ENCODE measurements around the gene PSMD13.

Gene PSMD13

DNA sequence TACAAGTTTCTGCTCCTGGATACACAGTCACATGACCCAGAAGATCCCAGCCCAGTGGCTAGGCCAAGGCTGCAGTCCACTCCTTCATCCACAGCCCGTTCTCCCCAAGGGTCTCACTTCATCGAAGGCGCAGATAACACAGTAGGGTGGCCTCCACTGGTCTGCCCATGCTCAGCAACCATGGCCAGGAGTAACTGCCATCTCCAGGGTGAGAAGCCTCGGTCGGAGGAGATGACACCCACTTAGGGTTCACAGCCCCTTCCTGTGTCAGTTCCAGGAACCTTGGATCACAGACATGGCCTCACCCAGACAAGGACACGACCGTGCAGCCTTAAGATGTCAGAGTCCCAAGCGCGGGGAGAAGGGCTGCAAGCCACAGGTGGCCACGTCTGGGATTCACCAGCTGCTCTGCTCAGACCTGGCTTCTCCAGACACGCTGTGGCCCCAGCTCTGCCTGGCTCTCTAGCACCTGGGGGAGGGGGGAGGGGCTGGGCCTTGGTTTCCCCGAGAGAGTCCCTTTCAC is 32.1 kb upstream of the PSMD13 start:
- DNase-seq (ENCODE audit: low read depth) = no peak

GRCh38 chr11:205221-206001 is 31.4 kb upstream of the PSMD13 start:
- DNase-seq (ENCODE audit: low read depth) = no peak

DNA sequence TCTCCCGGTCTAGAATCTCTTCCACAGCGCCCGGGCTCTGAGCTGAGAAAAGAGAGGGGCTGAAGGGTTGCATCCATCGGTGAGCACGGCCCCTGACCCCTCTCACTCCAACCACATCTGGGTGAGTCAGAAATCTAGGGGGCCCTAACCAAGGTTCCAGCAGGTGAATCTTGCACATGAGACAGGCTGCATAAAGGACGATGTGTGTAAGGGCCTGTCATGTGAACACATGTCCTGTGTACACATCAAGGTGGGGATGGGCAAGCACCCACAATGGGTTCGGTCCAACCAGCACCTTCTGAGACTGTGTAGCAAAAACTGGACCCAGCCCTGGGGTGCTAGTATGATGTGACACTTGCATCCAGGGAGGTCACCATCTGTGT is 30.8 kb upstream of the PSMD13 start:
- DNase-seq (ENCODE audit: low read depth) = no peak

GRCh38 chr11:206526-207207 is 30.1 kb upstream of the PSMD13 start:
- no peak for DNase-seq (ENCODE audit: low read depth)

DNA sequence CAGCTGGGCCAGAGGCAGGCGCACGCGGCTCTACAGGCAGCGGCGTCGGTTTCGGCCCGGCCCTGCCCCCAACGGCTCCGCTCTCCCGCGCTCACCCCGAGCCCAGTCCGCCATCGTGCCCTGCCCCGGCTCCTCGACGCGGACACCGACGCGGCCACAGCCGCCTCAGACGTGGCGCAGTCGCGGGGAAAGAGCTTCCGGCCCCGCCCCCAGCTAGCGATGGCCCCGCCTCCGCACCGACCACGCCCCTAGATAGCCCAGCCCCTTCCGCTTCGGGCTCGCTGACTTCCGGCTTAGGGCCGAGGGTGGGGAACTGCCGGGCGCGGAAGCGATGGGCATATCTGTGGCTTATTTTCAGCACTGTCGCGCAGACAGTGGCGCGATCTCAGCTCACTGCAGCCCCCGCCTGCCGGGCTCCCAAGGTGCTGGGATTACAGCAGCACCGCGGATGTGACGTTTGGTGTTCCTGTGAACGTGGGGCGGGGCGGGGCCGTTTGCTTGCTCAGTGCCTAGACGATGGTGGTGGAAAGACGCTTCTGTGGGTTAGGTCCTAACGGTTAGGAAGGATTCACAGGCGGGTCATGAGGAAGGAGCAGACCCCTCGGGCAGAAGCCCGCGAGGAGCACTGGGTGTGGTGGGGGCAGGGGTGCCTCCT is 29.4 kb upstream of the PSMD13 start, which contains the start of the genes BET1L and RIC8A:
Gene BET1L (minus strand): TSS at position 192 of the 655 bp plus-strand sequence. CDS start 78 bp downstream, at position 114.
Gene RIC8A (plus strand): TSS at position 501 of the 655 bp plus-strand sequence. CDS start 1,147 bp downstream, outside the sequence.
- peak; percentile 96 for DNase-seq (ENCODE audit: low read depth)

DNA sequence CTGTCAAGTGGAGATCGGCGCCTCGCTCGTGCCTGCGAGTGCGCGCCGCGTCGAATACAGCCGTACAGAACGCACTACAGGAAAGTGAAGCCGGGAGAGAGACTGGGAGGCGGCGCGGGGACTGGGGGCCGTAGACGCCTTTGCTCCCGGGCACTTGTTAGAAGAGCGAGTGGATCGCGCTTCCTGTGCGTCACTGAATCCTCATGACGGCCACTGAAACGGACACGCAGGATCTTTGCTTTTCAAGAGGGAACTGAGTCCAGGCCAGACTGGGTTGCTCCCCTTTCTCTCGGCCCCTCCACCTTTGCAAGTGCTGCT is 29.0 kb upstream of the PSMD13 start:
- no peak for DNase-seq (ENCODE audit: low read depth)

GRCh38 chr11:208181-208916 is 28.4 kb upstream of the PSMD13 start:
- no peak for DNase-seq (ENCODE audit: low read depth)

DNA sequence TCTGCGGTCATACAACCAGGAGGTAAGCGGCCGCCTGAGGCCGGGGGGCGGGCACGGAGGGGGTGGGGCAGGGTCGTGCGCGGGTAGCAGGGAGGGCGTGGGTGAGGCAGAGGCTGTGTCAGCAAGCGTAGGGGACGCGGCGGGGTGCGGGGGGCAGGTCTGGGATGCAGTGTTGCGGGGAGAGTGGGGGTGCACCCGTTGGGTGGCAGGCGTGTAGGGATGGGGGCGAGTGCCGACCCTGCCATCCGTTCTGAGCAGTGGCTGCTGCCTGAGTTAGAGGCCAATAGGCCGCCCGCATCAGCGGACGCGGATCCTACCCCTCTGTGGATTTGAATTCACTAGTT is 27.9 kb upstream of the PSMD13 start:
- no peak for DNase-seq (ENCODE audit: low read depth)

DNA sequence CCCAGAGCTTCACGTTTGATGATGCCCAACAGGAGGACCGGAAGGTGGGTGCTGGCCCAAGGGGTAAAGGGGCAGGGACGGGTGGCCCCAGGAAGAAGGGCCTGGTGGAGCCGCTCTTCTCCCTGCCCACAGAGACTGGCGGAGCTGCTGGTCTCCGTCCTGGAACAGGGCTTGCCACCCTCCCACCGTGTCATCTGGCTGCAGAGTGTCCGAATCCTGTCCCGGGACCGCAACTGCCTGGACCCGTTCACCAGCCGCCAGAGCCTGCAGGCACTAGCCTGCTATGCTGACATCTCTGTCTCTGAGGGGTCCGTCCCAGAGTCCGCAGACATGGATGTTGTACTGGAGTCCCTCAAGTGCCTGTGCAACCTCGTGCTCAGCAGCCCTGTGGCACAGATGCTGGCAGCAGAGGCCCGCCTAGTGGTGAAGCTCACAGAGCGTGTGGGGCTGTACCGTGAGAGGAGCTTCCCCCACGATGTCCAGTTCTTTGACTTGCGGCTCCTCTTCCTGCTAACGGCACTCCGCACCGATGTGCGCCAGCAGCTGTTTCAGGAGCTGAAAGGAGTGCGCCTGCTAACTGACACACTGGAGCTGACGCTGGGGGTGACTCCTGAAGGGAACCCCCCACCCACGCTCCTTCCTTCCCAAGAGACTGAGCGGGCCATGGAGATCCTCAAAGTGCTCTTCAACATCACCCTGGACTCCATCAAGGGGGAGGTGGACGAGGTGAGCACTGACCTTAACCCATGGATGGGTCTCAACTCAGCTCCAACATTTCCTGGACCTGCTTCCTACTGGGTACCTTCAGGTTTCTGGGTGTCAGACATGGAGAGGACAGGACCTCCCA is 27.3 kb upstream of the PSMD13 start:
- no peak for DNase-seq (ENCODE audit: low read depth)

GRCh38 chr11:210122-210802 is 26.5 kb upstream of the PSMD13 start:
- no peak for DNase-seq (ENCODE audit: low read depth)

- no peak for DNase-seq (ENCODE audit: low read depth)
Observed at GRCh38 chr11:210803-211180, 26.0 kb upstream of the PSMD13 start.

DNA sequence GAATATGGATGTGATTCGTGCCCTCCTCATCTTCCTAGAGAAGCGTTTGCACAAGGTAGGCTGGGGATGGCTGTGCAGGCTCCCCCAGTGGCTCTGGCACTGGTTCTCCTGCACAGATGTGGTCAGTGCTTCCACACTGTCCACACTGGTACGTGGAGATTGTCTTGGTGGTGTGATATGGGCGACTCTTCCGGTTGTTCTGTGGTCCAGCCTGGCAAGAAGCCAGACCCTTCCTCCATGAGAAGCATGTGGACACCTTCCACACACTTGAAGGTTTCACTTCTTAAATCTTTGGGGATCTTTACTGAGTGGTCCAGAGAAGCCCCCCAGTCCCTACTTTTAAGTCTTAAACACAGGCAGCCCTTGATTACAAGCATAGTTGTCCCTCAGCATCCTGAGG is 25.5 kb upstream of the PSMD13 start:
- DNase-seq (ENCODE audit: low read depth) = no peak

GRCh38 chr11:211741-212140 is 25.0 kb upstream of the PSMD13 start:
- no peak for DNase-seq (ENCODE audit: low read depth)

DNA sequence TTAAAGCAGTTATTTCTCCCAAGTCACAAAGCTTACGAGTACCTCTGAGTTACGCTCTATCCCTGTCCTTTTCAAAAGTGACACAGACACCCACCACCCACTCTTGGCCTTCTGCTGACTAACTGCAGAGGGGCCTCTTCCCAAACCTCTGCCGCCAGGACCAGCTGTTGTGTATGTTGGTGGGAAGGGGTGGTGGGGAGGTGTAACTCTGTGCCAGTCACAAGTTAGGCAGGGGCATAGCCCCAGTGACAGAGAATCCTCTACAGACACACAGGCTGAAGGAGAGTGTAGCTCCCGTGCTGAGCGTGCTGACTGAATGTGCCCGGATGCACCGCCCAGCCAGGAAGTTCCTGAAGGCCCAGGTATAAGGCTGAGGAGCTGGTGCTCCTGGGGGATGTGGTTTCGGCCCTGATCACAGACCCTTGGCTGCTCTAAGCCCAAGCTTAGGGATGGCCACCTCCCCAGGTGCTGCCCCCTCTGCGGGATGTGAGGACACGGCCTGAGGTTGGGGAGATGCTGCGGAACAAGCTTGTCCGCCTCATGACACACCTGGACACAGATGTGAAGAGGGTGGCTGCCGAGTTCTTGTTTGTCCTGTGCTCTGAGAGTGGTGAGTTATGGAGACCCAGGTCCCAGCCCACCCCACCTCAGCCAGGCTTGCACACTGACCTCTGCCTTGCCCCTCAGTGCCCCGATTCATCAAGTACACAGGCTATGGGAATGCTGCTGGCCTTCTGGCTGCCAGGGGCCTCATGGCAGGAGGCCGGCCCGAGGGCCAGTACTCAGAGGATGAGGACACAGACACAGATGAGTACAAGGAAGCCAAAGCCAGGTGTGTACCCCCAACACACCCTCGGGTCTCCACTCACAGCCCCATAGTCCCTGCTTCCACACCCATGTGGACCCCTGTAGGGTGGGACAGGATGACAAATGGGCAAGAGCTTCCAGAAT is 24.4 kb upstream of the PSMD13 start:
- no peak for DNase-seq (ENCODE audit: low read depth)

DNA sequence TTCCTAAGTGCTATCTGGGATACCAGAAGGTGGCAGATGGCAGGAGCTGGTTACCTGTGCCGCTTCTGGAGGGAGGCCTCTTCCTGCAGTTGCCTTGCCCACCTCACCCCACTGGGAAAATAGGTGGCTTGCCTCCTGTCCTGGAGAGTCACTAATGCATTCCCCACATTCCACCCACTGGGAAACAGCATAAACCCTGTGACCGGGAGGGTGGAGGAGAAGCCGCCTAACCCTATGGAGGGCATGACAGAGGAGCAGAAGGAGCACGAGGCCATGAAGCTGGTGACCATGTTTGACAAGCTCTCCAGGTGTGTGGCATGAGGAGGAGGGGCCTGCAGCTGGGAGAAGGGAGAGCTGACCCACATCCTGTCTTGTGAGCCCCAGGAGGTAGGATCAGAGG is 23.7 kb upstream of the PSMD13 start:
- no peak for DNase-seq (ENCODE audit: low read depth)

GRCh38 chr11:214083-214482 is 22.7 kb upstream of the PSMD13 start:
- DNase-seq (ENCODE audit: low read depth) = no peak

GRCh38 chr11:215581-216037 is 21.2 kb upstream of the PSMD13 start:
- DNase-seq (ENCODE audit: low read depth) = no peak

DNA sequence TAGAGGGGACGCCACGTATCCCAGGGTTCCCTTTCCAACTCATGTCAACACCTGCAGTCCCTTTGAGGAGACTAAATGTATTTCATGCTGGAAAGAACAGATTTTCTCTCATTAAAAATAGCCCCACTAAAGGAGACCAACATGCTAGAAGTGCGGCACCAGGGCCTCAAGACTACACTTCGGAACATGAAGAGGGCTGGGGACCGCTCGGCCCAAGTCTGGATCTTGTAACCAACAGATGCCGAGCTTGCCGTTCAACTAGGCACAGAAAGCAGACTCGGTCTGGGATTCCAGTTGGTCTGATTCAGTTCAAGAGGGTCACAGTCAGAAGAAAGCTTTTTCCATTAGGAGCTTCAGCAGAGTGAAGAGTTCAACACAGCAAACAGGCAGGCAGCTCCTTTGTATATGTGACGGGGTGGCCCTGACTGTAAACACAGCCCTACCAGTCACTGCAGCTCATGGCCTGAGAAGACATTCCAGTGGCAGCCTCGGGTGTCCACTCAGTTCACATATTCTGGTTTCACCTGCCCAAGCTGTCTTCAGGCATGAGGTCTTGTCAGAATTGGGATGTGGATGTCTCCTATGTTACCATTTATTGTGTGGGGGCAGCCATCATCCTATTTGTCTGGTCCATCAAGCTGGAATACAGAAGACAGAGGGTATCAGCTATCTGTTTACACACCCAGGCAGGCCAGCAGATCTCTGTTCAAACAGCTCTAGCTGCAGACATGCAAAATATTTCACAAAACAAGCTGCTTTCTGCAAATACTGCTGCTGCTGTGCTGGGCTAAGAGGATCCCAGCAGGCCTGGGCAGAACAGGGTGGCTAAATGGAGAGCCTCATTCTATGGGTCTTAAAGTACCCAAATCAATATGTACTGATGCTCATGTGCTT is 20.4 kb upstream of the PSMD13 start:
- no peak for DNase-seq (ENCODE audit: low read depth)

All from HS-27A (cell line).